ENCODE data around the gene TANGO6.

- TF ChIP-seq POLR2A (IDR thresholded peaks at IDR 0.05; ENCODE audit: low read length), result no peak
- TF ChIP-seq GATA1 (IDR thresholded peaks at IDR 0.05; ENCODE audit: low read depth, low read length), result no peak
Measured at GRCh38 chr16:68934402-68934801, 91.1 kb downstream of the TANGO6 start.
